HepG2 (cell line): Measurements from ENCODE around the gene INSR. TPM values are rescaled to one million over a fixed set of nuclear protein-coding genes. Genes with fewer than 3 reads are reported as not detected.

Source experiments
- AKAP8 ChIP-seq: sonication (generic); formaldehyde crosslinking; IDR thresholded peaks from 2 replicates; pipeline ENCODE4 v1.5.1; 2020; ENCODE audit warnings: mild to moderate bottlenecking, missing genetic modification reagents
- ELF3 ChIP-seq: IDR thresholded peaks from 2 replicates; pipeline ENCODE4 v1.6.1; 2016; ENCODE audit warnings: missing genetic modification reagents, missing compliant biosample characterization
- EP300 ChIP-seq, 3 experiments: sonication (generic) in 1 of 3; formaldehyde crosslinking in 1 of 3; IDR thresholded peaks; 2 replicates each; pipeline versions ENCODE4 v1.5.1 to v1.6.1; 2011 to 2020; ENCODE audit warnings: low read depth in 2 of 3, low read length in 2 of 3, borderline replicate concordance in 1 of 3, improper control_type of control experiment in 1 of 3, mild to moderate bottlenecking in 1 of 3, missing genetic modification reagents in 1 of 3, moderate library complexity in 1 of 3
- KLF16 ChIP-seq, 2 experiments: sonication (generic) in 1 of 2; formaldehyde crosslinking in 1 of 2; IDR thresholded peaks; 2 replicates each; pipeline versions ENCODE4 v1.6.1 to v1.8.0; 2016 to 2023; ENCODE audit warnings: missing genetic modification reagents in 2 of 2, missing compliant biosample characterization in 1 of 2
- MIER3 ChIP-seq: IDR thresholded peaks from 2 replicates; pipeline ENCODE4 v1.6.1; 2016; ENCODE audit warnings: missing compliant biosample characterization, borderline replicate concordance
- MIXL1 ChIP-seq: IDR thresholded peaks from 2 replicates; pipeline ENCODE4 v1.6.1; 2016
- NR2F6 ChIP-seq, 2 experiments: IDR thresholded peaks; 2 replicates each; pipeline ENCODE4 v1.6.1; 2016; ENCODE audit warnings: antibody characterized with exemption in 1 of 2, mild to moderate bottlenecking in 1 of 2
- RELA ChIP-seq: sonication (generic); formaldehyde crosslinking; IDR thresholded peaks from 2 replicates; pipeline ENCODE4 v1.4.0; 2020; ENCODE audit warnings: missing genetic modification reagents
- SRSF1 ChIP-seq: fragments of 200-400 bp; formaldehyde crosslinking; optimal IDR thresholded peaks from 2 replicates; pipeline ENCODE3; 2017; ENCODE audit warnings: mild to moderate bottlenecking, low read depth, low read length, moderate library complexity
- TOPORS ChIP-seq: sonication (generic); formaldehyde crosslinking; IDR thresholded peaks from 2 replicates; pipeline ENCODE4 v1.8.0; 2023; ENCODE audit warnings: mild to moderate bottlenecking, missing genetic modification reagents
- ZBTB7B ChIP-seq: sonication (generic); formaldehyde crosslinking; IDR thresholded peaks from 2 replicates; pipeline ENCODE4 v1.4.0; 2020; ENCODE audit warnings: missing genetic modification reagents
- ZMYM4 ChIP-seq: sonication (generic); formaldehyde crosslinking; IDR thresholded peaks from 2 replicates; pipeline ENCODE4 v1.8.1; 2023; ENCODE audit warnings: mild to moderate bottlenecking, missing genetic modification reagents
- polyA plus RNA-seq, 8 experiments: library from polyadenylated mRNA; depleted of rRNA in 3 of 8; stranded (reverse) in 7 of 8; unstranded in 1 of 8; fragments of >200 nt; fragmentation: Illumina TruSeq in 4 of 8; extraction: Trizol in 4 of 8; gene quantifications; 2 replicates each; pipeline versions ENCODE4 v1.2.1 to v1.2.3, GENCODE V29; 2011 to 2016; ENCODE audit warnings: low read depth in 4 of 8, missing spikeins in 1 of 8, mixed read lengths in 1 of 8; ENCODE audit not compliant: insufficient read depth in 1 of 8
- total RNA-seq, 5 experiments: library from RNA; depleted of rRNA; stranded (reverse); fragments of >200 nt; fragmentation: Illumina TruSeq; extraction: Trizol; gene quantifications; 2 replicates each; pipeline ENCODE4 v1.2.3, GENCODE V29; 2016; ENCODE audit warnings: low read depth in 1 of 5
- TF ChIP-seq, protein P1 (sequence below), 2 experiments: fragments of 450-650 bp in 1 of 2; sonication (generic) in 1 of 2; formaldehyde crosslinking in 1 of 2; IDR thresholded peaks; 2 replicates each; pipeline versions ENCODE4 v1.6.1 to v1.8.0; 2016 to 2022; ENCODE audit warnings: antibody characterized with exemption in 1 of 2, mild to moderate bottlenecking in 1 of 2, missing genetic modification reagents in 1 of 2
- TF ChIP-seq, protein P2 (sequence below): sonication (generic); formaldehyde crosslinking; IDR thresholded peaks from 2 replicates; pipeline ENCODE4 v1.8.1; 2023; ENCODE audit warnings: mild to moderate bottlenecking, missing genetic modification reagents, borderline replicate concordance
- TF ChIP-seq, protein P3 (sequence below): sonication (generic); formaldehyde crosslinking; IDR thresholded peaks from 2 replicates; pipeline ENCODE4 v1.9.0; 2022; ENCODE audit warnings: missing genetic modification reagents, mild to moderate bottlenecking, borderline replicate concordance

The INSR gene
- total and polyA plus RNA-seq, 2 of the 13 experiments (the other 11 are each of a cell fraction or from before 2014, with no cell fraction given) = 24.2 to 29.8 TPM

DNA sequence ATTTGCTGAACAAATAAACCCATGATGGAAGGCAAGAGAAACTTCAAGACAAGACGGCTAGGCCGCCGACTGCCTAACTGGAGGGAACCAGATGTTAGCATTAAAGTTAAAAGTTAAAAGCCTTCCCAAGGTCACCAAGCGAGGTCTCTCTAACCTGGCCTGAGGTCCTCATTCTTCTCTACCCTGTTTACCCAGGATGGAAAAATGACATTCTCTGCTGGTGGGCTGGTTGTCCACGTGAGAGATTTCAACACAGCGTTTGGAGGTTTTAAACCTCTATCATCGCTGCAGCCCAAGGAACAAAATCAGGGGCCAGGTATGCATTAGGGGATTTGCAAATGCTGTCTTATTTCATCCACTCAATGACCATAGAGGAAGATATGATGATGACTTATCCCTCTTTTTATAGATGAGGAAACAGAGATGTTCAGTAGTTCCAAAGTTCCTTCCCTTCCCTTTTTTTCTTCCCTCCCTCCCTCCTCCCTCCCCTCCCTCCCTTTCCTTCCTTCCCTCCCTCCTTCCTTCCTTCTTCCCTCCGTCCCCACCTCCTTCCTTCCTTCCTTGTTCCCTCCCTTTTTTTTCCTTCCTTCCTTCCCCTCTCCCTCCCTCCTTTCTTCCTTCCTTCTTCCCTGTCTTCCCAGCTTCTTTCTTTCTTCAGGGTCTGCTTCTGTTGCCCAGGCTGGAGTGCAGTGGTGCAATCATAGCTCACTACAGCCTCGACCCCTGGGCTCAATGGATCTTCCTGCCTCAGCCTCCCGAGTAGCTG, 79.7 kb downstream of the INSR start (continued):
- TF ChIP-seq, protein P1, sequence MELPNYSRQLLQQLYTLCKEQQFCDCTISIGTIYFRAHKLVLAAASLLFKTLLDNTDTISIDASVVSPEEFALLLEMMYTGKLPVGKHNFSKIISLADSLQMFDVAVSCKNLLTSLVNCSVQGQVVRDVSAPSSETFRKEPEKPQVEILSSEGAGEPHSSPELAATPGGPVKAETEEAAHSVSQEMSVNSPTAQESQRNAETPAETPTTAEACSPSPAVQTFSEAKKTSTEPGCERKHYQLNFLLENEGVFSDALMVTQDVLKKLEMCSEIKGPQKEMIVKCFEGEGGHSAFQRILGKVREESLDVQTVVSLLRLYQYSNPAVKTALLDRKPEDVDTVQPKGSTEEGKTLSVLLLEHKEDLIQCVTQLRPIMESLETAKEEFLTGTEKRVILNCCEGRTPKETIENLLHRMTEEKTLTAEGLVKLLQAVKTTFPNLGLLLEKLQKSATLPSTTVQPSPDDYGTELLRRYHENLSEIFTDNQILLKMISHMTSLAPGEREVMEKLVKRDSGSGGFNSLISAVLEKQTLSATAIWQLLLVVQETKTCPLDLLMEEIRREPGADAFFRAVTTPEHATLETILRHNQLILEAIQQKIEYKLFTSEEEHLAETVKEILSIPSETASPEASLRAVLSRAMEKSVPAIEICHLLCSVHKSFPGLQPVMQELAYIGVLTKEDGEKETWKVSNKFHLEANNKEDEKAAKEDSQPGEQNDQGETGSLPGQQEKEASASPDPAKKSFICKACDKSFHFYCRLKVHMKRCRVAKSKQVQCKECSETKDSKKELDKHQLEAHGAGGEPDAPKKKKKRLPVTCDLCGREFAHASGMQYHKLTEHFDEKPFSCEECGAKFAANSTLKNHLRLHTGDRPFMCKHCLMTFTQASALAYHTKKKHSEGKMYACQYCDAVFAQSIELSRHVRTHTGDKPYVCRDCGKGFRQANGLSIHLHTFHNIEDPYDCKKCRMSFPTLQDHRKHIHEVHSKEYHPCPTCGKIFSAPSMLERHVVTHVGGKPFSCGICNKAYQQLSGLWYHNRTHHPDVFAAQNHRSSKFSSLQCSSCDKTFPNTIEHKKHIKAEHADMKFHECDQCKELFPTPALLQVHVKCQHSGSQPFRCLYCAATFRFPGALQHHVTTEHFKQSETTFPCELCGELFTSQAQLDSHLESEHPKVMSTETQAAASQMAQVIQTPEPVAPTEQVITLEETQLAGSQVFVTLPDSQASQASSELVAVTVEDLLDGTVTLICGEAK (IDR thresholded peaks at IDR 0.05) = no peak
- TF ChIP-seq, protein P1 (CRISPR knock-in tag; IDR thresholded peaks at IDR 0.05) = peak; percentile 25; the same call in 1 of the 2 replicates
- TF ChIP-seq SRSF1 = no peak
- peak; percentile 78; the same call in 1 of the 2 replicates for TF ChIP-seq MIER3 (CRISPR knock-in tag)
- TF ChIP-seq, protein P2, sequence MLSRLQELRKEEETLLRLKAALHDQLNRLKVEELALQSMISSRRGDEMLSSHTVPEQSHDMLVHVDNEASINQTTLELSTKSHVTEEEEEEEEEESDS (CRISPR knock-in tag) = 0 out of 2 replicates have a peak, but pooled peaks have one; percentile 48
- peak; percentile 79 for TF ChIP-seq ZBTB7B (CRISPR knock-in tag)
- TF ChIP-seq AKAP8 (CRISPR knock-in tag) = 0 out of 2 replicates have a peak, but pooled peaks have one; percentile 58
- TF ChIP-seq MIXL1 (CRISPR knock-in tag) = peak; percentile 72
- peak; percentile 59 for TF ChIP-seq ELF3 (CRISPR knock-in tag)
- peak; percentile 74 for TF ChIP-seq NR2F6 (IDR thresholded peaks at IDR 0.05)
- peak; percentile 85 for TF ChIP-seq NR2F6 (CRISPR knock-in tag; IDR thresholded peaks at IDR 0.05)
- TF ChIP-seq ZMYM4 (CRISPR knock-in tag) = peak; percentile 77
- TF ChIP-seq KLF16 (CRISPR knock-in tag; IDR thresholded peaks at IDR 0.05) = peak in 1 of 2 experiments; percentile 80; a peak in 2 of 4 replicates
- no peak for TF ChIP-seq RELA
- TF ChIP-seq, protein P3, sequence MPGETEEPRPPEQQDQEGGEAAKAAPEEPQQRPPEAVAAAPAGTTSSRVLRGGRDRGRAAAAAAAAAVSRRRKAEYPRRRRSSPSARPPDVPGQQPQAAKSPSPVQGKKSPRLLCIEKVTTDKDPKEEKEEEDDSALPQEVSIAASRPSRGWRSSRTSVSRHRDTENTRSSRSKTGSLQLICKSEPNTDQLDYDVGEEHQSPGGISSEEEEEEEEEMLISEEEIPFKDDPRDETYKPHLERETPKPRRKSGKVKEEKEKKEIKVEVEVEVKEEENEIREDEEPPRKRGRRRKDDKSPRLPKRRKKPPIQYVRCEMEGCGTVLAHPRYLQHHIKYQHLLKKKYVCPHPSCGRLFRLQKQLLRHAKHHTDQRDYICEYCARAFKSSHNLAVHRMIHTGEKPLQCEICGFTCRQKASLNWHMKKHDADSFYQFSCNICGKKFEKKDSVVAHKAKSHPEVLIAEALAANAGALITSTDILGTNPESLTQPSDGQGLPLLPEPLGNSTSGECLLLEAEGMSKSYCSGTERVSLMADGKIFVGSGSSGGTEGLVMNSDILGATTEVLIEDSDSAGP (CRISPR knock-in tag) = no peak
- peak in 1 of 2 experiments; percentile 69; a peak in 2 of 4 replicates for TF ChIP-seq EP300 (IDR thresholded peaks at IDR 0.05; ENCODE audit: low read depth in 2 of 2, low read length in 2 of 2)
- 0 out of 2 replicates have a peak, but pooled peaks have one; percentile 23 for TF ChIP-seq EP300 (CRISPR knock-in tag; IDR thresholded peaks at IDR 0.05; ENCODE audit: borderline replicate concordance)
- 0 out of 2 replicates have a peak, but pooled peaks have one; percentile 38 for TF ChIP-seq TOPORS (CRISPR knock-in tag)
